ENCODE results near the gene SLMAP. TPM values are rescaled to one million over a fixed set of nuclear protein-coding genes. Genes with fewer than 3 reads are reported as not detected.

SLMAP gene
- total RNA-seq, 1 donor from 2014 or later = 71.4 TPM

GRCh38 chr3:57943525-57944495, 187.7 kb downstream of the SLMAP start:
- Mint-ChIP-seq H3K36me3 (ENCODE audit: low read depth, unreplicated experiment) (peaks cover 8% of the 10 kb centered on the region), H3K4me1 (ENCODE audit: low read depth, unreplicated experiment) (peaks cover 12% of the 10 kb centered on the region), H3K27ac (ENCODE audit: unreplicated experiment) (no peak overlapping the region), H3K27me3 (ENCODE audit: low read depth, unreplicated experiment) (no peaks in the 10 kb centered on the region), H3K4me3 (ENCODE audit: unreplicated experiment) (no peak overlapping the region), H3K9me3 (ENCODE audit: unreplicated experiment) (no peaks in the 10 kb centered on the region)
- H3K4me3 ChIP-seq (ENCODE audit: insufficient read depth, low read depth, low read length) = no peak overlapping the region
- no peaks in the 10 kb centered on the region for H3K79me2 ChIP-seq (ENCODE audit: insufficient read depth, low read length)
- FAIRE-seq (no peak), DNase-seq (ENCODE audit: low read depth) (no peak)
- H2AFZ ChIP-seq (ENCODE audit: low read depth, low read length) = no peak overlapping the region
- TF ChIP-seq, protein P1, sequence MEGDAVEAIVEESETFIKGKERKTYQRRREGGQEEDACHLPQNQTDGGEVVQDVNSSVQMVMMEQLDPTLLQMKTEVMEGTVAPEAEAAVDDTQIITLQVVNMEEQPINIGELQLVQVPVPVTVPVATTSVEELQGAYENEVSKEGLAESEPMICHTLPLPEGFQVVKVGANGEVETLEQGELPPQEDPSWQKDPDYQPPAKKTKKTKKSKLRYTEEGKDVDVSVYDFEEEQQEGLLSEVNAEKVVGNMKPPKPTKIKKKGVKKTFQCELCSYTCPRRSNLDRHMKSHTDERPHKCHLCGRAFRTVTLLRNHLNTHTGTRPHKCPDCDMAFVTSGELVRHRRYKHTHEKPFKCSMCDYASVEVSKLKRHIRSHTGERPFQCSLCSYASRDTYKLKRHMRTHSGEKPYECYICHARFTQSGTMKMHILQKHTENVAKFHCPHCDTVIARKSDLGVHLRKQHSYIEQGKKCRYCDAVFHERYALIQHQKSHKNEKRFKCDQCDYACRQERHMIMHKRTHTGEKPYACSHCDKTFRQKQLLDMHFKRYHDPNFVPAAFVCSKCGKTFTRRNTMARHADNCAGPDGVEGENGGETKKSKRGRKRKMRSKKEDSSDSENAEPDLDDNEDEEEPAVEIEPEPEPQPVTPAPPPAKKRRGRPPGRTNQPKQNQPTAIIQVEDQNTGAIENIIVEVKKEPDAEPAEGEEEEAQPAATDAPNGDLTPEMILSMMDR (IDR thresholded peaks at IDR 0.05; ENCODE audit: insufficient read depth, low read depth, low read length) = no peak
- no peak for TF ChIP-seq EZH2 (IDR thresholded peaks at IDR 0.05; ENCODE audit: insufficient read depth, low read length)
- H3K4me2 ChIP-seq (ENCODE audit: low read length) = no peak overlapping the region
- H3K4me1 ChIP-seq (ENCODE audit: insufficient read depth, low read length) = peaks cover 6% of the 10 kb centered on the region
- no peak overlapping the region for H3K27ac ChIP-seq (ENCODE audit: low read depth, low read length)
- H3K27me3 ChIP-seq (ENCODE audit: insufficient read depth, low read length) = no peaks in the 10 kb centered on the region
- H4K20me1 ChIP-seq (ENCODE audit: insufficient read depth, low read length) = no peaks in the 10 kb centered on the region
- no peaks in the 10 kb centered on the region for H3K36me3 ChIP-seq (ENCODE audit: insufficient read depth, low read length)
- H3K9me3 ChIP-seq (ENCODE audit: insufficient read depth, low read depth, low read length) = no peaks in the 10 kb centered on the region
- no peak overlapping the region for H3K9ac ChIP-seq (ENCODE audit: low read length)

GRCh38 chr3:57946970-57947381, 190.9 kb downstream of the SLMAP start:
- H2AFZ ChIP-seq (ENCODE audit: low read depth, low read length) = no peak overlapping the region
- FAIRE-seq (no peak), DNase-seq (ENCODE audit: low read depth) (no peak)
- Mint-ChIP-seq H3K27ac (ENCODE audit: unreplicated experiment) (no peak overlapping the region), H3K4me1 (ENCODE audit: low read depth, unreplicated experiment) (peaks cover 37% of the 10 kb centered on the region), H3K27me3 (ENCODE audit: low read depth, unreplicated experiment) (no peaks in the 10 kb centered on the region), H3K9me3 (ENCODE audit: unreplicated experiment) (no peaks in the 10 kb centered on the region), H3K4me3 (ENCODE audit: unreplicated experiment) (no peak overlapping the region), H3K36me3 (ENCODE audit: low read depth, unreplicated experiment) (peaks cover 2% of the 10 kb centered on the region)
- no peak overlapping the region for H3K27ac ChIP-seq (ENCODE audit: low read depth, low read length)
- H3K9me3 ChIP-seq (ENCODE audit: insufficient read depth, low read depth, low read length) = no peaks in the 10 kb centered on the region
- H3K4me1 ChIP-seq (ENCODE audit: insufficient read depth, low read length) = peaks cover 30% of the 10 kb centered on the region
- H4K20me1 ChIP-seq (ENCODE audit: insufficient read depth, low read length) = no peaks in the 10 kb centered on the region
- no peaks in the 10 kb centered on the region for H3K79me2 ChIP-seq (ENCODE audit: insufficient read depth, low read length)
- H3K4me3 ChIP-seq (ENCODE audit: insufficient read depth, low read depth, low read length) = no peak overlapping the region
- no peaks in the 10 kb centered on the region for H3K36me3 ChIP-seq (ENCODE audit: insufficient read depth, low read length)
- no peaks in the 10 kb centered on the region for H3K27me3 ChIP-seq (ENCODE audit: insufficient read depth, low read length)
- H3K9ac ChIP-seq (ENCODE audit: low read length) = no peak overlapping the region
- TF ChIP-seq, protein P1 (IDR thresholded peaks at IDR 0.05; ENCODE audit: insufficient read depth, low read depth, low read length) = no peak
- no peak overlapping the region for H3K4me2 ChIP-seq (ENCODE audit: low read length)
